Suprapubic skin (tissue), 4 donors: Measurements from ENCODE around the gene KIAA0825.

Source experiments
- CTCF ChIP-seq, 2 donors: fragments of 200-600 bp in 1 of 2; fragments of 450-650 bp in 1 of 2; sonication (generic) in 1 of 2; IDR thresholded peaks; one replicate each; pipeline ENCODE4 v1.5.1; 2016 to 2019; ENCODE audit warnings: antibody characterized with exemption in 2 of 2, mild to moderate bottlenecking in 1 of 2, moderate library complexity in 1 of 2
- EP300 ChIP-seq: sonication (generic); formaldehyde crosslinking; IDR thresholded peaks from one replicate; pipeline ENCODE4 v1.6.1; 2017; ENCODE audit warnings: antibody characterized with exemption
- POLR2A ChIP-seq, 2 donors: fragments of 450-650 bp; IDR thresholded peaks; one replicate each; pipeline ENCODE4 v1.6.1; 2017; ENCODE audit warnings: antibody characterized with exemption in 2 of 2, mild to moderate bottlenecking in 2 of 2, moderate library complexity in 2 of 2
- POLR2AphosphoS5 ChIP-seq, 3 donors: sonication (generic); formaldehyde crosslinking; IDR thresholded peaks; one replicate each; pipeline ENCODE4 v1.6.1; 2017; ENCODE audit warnings: antibody characterized with exemption in 3 of 3

DNA sequence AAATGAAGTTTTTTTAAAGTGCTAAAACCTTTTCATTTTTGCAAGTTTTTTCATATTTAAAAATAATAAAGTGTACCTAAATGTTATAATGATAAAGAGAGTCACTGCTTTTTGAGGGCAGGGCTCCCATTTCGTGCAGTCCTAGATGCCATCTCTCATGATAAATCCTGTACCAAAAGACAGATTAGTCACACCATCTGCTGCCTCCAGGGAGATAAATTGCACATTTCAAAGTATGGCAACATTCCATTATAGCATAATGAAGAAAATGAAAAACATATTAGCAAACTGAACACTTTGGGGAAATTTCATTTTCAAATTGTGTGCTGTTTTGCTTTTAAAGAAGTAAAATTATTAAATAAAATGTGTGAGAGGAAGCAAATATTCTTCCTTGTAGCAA lies 257.2 kb downstream of the KIAA0825 start:
- no peak for TF ChIP-seq CTCF (IDR thresholded peaks at IDR 0.05)
- no peak for TF ChIP-seq POLR2AphosphoS5 (IDR thresholded peaks at IDR 0.05)
- no peak for TF ChIP-seq POLR2A (IDR thresholded peaks at IDR 0.05)
- no peak for TF ChIP-seq EP300
